ENCODE results near the gene MMP24OS. TPM values are rescaled to one million over a fixed set of nuclear protein-coding genes. Genes with fewer than 3 reads are reported as not detected.
A peak's percentile ranks its signal among the peaks of the same experiment; 100 is the strongest.

MMP24OS gene
- total RNA-seq, 1 donor from 2014 or later: 34.0 TPM

- H3K27me3 Mint-ChIP-seq (ENCODE audit: low read depth): no peaks in the 10 kb centered on the region
- H3K4me1 Mint-ChIP-seq: peaks cover 3% of the 10 kb centered on the region
- DNase-seq (ENCODE audit: low read depth, low spot score): no peak
Measured at GRCh38 chr20:35320396-35321126, 42.6 kb upstream of the MMP24OS start.

GRCh38 chr20:35319871-35320197, 41.9 kb upstream of the MMP24OS start:
- no peak for DNase-seq (ENCODE audit: low read depth, low spot score)
- no peaks in the 10 kb centered on the region for H3K9me3 Mint-ChIP-seq
- H3K4me1 Mint-ChIP-seq: no peaks in the 10 kb centered on the region
- H3K36me3 Mint-ChIP-seq (ENCODE audit: low read depth): peaks cover 2% of the 10 kb centered on the region
- no peak overlapping the region for H3K4me3 Mint-ChIP-seq
- TF ChIP-seq CTCF (conservative IDR thresholded peaks at IDR 0.05): no peak
- H3K27me3 Mint-ChIP-seq (ENCODE audit: low read depth): no peaks in the 10 kb centered on the region
- no peak overlapping the region for H3K27ac Mint-ChIP-seq (ENCODE audit: unreplicated experiment)

More at GRCh38 chr20:35320396-35321126, 42.6 kb upstream of the MMP24OS start:
- no peak overlapping the region for H3K4me3 Mint-ChIP-seq
- no peak for TF ChIP-seq CTCF (conservative IDR thresholded peaks at IDR 0.05)
- peak overlapping the region; percentile 29 for H3K27ac Mint-ChIP-seq (ENCODE audit: unreplicated experiment)
- no peaks in the 10 kb centered on the region for H3K9me3 Mint-ChIP-seq
- peaks cover 5% of the 10 kb centered on the region for H3K36me3 Mint-ChIP-seq (ENCODE audit: low read depth)

- Mint-ChIP-seq H3K27me3 (ENCODE audit: low read depth) (no peaks in the 10 kb centered on the region), H3K27ac (ENCODE audit: unreplicated experiment) (no peak overlapping the region), H3K4me3 (no peak overlapping the region), H3K4me1 (no peaks in the 10 kb centered on the region), H3K36me3 (ENCODE audit: low read depth) (peaks cover 2% of the 10 kb centered on the region), H3K9me3 (no peaks in the 10 kb centered on the region)
- TF ChIP-seq CTCF (conservative IDR thresholded peaks at IDR 0.05): no peak
- no peak for DNase-seq (ENCODE audit: low read depth, low spot score)
Measured at GRCh38 chr20:35319192-35319870, 41.4 kb upstream of the MMP24OS start.

GRCh38 chr20:35318502-35319157, 40.7 kb upstream of the MMP24OS start:
- TF ChIP-seq CTCF (conservative IDR thresholded peaks at IDR 0.05): no peak
- Mint-ChIP-seq H3K4me1 (no peaks in the 10 kb centered on the region), H3K4me3 (no peak overlapping the region), H3K36me3 (ENCODE audit: low read depth) (peaks cover 2% of the 10 kb centered on the region), H3K27ac (ENCODE audit: unreplicated experiment) (peak overlapping the region; percentile 51), H3K27me3 (ENCODE audit: low read depth) (no peaks in the 10 kb centered on the region), H3K9me3 (no peaks in the 10 kb centered on the region)
- no peak for DNase-seq (ENCODE audit: low read depth, low spot score)

- Mint-ChIP-seq H3K27me3 (ENCODE audit: low read depth) (no peaks in the 10 kb centered on the region), H3K27ac (ENCODE audit: unreplicated experiment) (peak overlapping the region; percentile 51), H3K36me3 (ENCODE audit: low read depth) (peaks cover 3% of the 10 kb centered on the region), H3K4me1 (no peaks in the 10 kb centered on the region), H3K9me3 (no peaks in the 10 kb centered on the region), H3K4me3 (no peak overlapping the region)
- TF ChIP-seq CTCF (conservative IDR thresholded peaks at IDR 0.05): no peak
- no peak for DNase-seq (ENCODE audit: low read depth, low spot score)
Measured at GRCh38 chr20:35317416-35318210, 39.7 kb upstream of the MMP24OS start.

Measured in neural crest cell (in vitro differentiated cells).